ENCODE results near the gene LIN7B.
"Not testable (repeated sequence)": the region's sequence is repeated elsewhere in the genome, so short reads cannot be mapped to it uniquely, and the experiment has no call there.

LIN7B gene, protein sequence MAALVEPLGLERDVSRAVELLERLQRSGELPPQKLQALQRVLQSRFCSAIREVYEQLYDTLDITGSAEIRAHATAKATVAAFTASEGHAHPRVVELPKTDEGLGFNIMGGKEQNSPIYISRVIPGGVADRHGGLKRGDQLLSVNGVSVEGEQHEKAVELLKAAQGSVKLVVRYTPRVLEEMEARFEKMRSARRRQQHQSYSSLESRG
- 1.5 to 3.6 (median 3.1) reads per million in 4 donors for total RNA-seq

DNA sequence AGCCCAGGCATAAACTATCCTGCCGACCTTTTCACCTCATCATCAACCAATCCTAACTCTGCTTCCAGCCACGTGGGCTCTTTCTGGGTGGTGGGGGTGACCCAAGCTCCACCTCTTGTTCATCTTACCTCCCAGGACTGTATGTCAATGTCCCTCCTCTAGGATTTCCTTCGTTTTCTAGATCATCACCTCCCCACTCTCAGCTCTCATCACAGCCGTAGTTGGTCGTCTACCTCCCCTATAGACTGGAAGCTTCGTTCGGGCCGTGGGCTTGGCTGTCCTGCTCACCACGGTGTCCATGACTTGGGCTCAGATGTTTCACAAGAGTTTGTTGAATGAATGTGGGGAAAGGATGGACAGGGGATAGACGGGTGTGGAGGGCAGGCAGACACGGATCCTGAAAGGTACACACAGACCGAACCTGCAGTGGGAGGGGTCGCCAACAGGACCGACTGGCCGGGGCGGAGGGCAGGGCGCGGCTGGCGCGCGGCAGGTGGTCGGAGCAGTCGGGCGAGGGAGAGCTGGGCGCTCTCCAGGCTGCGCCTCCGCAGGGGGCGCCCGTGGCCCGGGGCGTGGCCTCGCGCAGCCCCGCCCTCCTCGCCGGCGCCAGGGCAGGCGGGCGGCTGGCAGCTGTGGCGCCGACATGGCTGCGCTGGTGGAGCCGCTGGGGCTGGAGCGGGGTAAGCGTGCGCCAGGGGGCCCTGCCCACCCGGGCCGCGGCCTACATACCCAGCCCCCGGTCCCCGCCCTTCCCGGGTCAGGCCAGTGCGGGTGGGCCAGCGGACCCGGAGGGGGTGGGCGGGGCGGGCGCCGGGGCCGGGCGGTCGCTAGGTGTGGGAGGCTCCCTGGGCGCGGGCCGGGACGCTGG is at the start of gene LIN7B:
TSS of gene LIN7B (plus strand) at position 609 of the 868 bp plus-strand sequence. CDS start at position 644, 35 bp downstream.
- DNase-seq, result peak; percentile 60 to 82 (median 68)

DNA sequence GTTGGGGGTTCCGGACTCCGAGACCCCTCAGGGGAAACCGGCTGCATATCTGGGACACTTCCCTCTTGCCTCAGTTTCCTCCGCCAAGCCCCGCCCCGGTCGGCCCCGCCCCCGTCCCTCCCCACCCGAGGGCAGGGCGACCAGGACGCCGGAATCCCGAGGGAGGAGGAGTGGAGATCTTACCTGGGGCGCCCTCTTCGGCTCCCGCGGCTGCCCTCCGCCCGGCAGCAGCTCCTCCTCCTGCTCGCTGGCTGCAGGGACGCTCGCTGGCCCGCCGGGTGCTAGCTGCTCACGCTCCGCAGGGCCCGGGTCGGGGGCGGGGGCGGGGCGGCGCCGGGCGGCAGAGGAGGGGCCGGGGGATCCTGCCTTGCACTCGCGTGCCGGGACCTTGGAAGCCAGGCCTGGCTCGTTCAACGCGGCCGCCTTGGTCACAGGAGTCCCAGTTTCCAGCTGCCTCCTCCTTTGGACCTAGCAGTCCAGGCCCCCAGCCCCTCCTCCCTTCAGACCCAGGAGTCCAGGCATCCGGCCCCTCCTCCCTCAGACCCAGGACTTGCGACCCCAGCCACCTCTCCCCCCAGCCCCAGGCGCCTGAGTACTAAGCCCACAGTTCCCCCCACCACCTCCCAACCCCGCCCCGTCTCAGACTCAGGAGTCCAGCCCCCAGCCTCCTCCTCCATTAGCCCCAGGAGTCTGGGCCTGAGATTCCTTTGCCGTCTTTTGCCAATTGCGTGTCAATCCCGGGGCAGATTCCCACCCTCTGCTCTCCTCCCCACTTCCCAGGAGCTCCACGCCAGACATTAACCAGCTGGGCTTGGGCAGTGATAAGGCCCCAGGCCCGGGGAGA is 49.2 kb upstream of the LIN7B start, which contains the start of gene NTF4:
TSS of gene NTF4 (minus strand) at position 51 of the 844 bp plus-strand sequence. CDS start 2,821 bp downstream, outside the sequence.
- DNase-seq, result no peak

DNA sequence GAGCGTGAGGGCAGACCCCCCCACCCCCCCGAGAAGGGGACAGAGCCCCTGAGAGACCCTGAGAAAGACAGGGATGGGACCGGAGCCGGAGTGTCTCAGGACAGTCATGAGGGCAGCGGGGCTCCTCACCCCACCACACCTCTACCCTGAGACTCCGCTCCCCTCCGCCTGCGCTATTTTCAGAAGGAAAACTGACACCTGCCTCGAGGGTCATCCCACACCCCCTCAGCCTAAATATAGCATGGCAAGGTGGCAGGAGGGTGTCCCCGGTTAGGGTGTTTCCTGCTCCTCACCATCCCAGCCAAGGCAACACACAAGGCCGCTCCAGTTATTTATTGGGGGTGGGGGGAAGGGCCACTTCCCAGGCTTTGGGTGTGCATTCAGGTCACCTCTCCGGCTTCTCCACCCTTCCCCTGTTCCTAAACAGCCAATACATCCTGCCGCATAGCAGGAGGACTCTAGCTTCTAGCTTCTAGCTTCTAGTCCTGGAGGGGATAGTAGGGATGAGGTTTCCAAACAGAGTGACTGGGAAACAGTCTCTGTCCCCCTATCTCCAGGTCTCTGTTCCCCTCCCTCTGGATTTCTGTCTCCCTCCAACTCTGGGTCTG is 48.2 kb upstream of the LIN7B start:
- no peak for DNase-seq

DNA sequence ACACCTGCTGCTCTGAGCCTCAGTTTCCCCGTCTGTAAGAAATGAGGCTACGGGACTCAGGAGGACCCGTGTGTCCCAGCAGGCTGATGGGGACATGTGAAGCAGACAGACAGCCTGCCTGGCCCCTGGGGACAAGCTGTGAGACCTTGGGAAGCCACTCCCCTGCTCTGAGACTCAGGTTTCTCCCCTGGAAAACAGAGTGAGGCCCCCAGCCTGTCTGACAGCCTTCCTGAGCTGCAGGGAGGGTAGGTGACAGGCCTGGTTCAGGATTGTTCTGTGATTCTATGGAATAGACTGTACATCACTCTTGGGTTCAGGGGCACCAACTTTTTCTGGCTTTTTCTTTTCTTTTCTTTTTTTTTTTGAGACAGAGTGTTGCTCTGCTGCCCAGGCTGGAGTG is 46.6 kb upstream of the LIN7B start:
- DNase-seq, result no peak

DNA sequence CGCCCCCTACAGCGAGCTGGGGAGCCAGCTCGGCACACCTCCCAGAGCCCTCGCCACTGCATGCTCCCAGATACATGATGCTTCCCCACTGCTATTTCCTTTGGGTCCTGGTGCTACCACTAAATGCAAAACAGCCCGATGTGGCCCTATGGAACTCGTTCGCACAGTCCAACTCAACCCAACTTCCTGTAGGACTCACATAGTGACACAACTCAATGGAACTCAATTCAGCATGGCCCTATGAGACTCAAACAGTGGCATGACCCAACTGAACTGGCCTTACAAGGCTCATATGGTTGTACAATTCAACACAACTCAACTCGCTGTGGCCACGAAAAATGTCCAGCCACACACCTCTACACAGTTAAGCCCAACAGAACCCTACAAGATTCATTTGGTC is 45.1 kb upstream of the LIN7B start:
- DNase-seq, result no peak

DNA sequence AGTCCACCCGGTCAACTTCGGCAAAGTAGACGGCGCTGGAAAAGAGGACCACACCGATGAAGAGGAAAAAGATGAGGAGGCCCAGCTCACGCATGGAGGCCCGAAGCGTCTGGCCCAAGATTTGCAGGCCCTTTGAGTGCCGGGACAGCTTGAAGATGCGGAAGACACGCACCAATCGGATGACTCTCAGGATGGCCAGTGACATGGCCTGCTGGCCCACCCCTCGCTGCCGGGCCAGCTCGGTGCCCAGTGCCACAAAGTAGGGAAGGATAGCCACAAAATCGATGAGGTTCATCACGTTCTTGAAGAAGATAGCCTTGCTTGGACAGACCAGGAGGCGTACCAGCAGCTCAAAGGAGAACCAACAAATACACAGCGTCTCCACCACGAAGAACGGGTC is 43.8 kb upstream of the LIN7B start:
- DNase-seq, result no peak

DNA sequence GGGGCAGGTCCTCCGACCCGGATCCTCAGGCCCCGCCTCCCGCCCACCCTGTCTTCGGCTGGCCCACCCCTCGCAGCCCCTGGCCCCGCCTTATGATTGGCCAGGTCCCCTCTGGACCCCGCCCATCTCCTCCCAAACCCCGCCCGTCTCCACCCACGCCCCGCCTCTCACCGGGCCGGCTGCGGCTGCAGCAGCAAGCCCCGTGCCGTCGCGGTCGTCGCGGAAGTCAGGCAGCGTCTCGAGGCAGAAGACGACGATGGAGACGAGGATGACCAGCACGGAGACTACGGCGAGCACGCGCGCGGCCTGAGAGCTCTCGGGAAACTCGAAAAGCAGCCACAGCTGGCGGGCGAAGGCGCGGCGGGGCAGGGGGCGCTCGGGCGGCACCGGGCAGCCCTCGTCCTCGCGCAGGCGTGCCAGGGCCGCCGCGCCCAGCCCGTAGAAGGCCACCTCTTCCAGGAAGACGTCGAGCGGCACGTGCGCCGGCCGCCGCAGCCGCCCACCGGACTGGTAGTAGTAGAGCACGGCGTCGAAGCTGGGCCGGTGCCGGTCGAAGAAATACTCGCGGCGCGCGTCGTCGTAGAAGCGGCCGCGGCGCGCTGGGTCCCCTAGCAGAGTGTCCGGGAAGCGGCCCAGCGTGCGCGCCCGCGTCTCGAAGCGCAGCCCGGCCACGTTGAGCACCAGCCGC is 42.2 kb upstream of the LIN7B start:
- peak in 1 of 5 donors; percentile 11 for DNase-seq

DNA sequence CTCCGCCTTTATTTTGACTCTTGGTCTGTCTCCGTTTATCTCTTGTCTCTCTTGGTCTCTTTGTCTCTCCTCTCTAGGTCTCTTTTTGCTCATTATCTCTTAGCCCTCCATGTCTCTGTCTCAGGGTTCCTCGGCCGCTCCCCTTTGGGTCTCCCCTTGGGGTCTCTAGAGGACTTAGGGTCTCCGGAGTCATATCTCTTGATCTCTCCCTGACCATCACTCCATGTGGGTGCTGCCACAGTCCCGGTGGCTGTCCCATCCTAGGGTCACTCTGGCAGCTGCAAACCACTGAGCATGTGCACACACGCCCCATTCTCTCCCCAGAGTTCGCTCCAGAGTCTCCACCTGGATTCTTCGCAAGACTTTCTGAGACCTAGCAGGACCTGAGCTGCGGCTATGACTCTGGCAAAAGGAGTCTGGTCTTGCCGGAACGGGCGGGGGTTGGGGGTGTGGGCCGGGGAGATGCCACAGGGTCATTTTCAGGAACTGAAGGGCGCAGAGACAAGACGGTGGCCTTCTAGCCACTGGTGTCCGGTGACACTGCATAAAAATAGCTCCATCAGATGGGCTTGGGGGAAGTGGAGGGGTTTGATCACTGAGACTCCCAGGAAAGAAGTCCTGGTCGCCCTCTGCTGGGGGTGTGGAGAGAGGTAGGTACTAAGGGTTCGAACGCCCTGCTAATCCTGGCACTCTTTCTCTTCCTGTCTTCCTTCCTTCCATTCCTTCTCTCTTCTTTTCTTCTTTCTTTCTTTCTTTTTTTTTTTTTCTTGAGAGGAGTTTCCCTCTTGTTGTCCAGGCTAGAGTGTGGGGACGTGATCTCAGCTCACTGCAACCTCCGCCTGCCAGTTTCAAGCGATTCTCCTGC is 40.4 kb upstream of the LIN7B start:
- DNase-seq, result no peak

DNA sequence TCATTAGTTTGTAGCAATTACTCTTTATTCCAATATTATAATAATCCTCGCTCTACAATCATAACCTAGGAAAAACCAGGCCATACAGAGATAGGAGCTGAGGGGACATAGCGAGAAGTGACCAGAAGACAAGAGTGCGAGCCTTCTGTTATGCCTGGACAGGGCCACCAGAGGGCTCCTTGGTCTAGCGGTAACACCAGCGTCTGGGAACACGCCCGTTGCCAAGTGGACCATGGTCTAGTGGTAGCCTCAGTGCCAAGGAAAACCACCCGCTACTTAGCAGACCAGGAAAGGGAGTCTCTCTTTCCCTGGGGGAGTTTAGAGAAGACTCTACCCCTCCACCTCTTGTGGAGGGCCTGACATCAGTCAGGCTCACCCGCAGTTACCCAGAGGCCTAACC is 39.3 kb upstream of the LIN7B start:
- DNase-seq, result not testable (repeated sequence)

DNA sequence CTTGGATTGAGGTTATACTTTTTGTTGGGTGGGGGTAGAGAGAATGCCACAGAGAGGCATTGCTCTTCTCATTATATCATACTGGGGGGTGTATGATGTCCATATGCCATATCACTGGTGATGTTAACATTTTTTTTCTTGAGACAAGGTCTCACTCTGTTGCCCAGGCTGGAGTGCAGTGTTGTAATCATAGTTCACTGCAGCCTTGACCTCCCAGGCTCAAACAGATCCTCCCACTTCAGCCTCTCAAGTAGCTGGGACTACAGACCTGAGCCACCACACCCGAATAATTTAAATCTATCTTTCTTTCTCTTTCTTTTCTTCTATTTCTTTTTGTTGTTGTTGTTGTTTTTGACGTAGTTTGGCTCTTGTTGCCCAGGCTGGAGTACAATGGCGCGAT is 33.8 kb upstream of the LIN7B start:
- DNase-seq, result no peak

DNA sequence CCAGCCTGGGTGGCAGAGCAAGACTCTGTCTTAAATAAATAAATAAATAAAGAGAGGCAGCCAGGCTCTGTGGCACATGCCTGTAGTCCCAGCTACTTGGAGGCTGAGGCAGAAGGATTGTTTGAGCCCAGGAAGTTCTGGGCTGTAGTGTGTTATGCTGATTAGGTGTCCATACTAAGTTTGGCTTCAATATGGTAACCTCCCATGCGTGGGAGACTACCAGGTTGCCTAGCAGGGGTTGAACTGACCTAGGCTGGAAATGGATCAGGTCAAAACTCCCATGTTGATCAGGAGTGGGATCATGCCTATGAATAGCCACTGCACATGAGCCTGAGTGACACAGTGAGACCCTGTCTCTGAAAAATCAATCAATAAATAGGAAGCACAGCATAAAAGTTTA is 32.9 kb upstream of the LIN7B start:
- no peak for DNase-seq

DNA sequence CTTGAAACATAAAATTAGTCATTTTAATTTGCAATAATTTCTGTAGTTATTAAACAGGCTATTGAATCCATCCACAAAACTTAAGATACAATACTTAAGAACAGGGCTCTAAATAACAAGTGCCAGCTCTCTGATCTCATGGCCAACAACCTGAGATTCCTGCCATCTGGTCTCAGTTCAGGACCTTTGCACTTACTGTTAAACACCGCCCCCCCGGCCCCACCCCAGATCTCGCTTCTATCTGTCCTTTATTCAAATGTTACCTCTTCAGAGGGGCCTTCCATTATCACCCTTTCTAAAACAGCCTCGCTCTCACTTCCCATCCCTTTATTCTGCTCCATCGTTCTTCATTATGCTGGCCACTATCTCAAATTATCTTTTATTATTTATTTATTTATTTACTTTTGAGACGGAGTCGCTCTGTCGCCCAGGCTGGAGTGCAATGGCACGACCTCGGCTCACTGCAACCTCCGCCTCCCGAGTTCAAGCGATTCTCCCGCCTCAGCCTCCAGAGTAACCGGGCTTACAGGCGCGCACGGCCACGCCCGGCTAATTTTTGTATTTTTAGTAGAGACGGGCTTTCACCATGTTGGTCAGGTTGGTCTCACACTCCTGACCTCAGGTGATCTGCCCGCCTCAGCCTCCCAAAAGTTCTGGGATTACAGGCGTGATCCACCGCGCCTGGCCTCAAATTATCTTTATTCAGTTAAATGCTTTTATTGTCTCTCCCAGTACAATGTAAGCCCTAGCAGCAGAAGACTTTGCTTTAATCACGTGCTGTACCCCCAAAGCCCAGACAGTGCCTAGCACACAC is 29.8 kb upstream of the LIN7B start:
- no peak for DNase-seq

DNA sequence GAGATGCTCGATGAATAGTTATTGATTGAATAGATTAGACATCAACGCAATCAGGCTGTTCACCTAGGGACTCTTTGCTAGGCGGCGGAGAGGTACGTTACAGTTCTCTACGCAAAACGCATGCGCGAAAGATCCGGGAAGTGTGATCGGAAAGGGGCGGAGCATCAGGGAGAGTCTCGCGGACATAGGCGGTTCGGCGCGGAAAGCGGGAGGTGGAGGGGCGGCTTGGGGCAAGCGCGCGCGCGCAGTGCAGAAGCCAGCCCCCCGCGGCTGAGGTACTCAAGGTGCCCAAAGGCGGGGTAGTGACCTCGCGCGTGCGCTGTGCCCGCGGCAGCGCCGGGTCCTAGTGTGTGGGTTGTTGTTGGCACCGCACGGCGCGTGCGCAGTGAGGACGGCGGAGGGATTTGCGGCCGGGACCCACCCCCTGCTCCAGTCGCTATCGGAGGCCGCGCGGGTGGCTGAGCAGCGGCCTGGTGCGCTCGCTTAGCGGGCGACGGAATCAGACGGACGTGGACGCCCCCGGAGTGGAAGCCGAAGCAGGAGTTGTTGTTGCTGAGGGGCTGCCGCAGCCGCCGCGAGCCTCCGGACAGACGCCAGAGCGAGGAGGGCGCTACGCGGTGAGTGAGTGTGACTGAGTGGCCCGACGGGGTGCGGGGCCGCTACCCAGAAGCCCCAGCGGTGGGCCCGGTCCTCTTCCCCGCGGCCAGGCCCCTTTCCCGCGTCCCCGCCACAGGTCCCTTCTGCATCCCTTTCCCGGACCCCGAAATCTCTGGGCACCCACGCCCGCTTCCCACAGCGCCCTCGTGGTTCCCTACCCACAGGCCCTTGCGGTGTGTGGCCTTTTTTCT is 28.9 kb upstream of the LIN7B start, which contains the start of gene SNRNP70:
TSS of gene SNRNP70 (plus strand) at position 432 of the 848 bp plus-strand sequence. CDS start 964 bp downstream, outside the sequence.
- peak; percentile 98 to 100 (median 100) for DNase-seq

DNA sequence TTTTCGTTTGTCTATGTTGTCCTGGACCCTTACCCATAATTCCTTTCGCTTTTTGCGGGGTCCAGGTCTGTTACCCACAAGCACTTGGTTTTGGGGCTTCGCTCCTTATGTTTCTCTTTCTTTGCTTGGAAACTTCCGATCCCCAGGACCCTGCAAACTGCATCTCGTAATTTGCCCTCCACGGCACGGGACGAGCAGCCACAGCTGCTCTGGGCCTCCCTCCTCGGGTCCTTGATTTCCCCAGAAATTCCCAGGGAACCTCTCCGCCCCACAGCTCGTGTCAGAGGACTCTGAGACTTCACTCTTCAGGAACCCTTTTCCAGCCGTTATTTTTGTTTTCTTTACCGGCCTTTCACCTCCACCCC is 28.3 kb upstream of the LIN7B start:
- no peak for DNase-seq

DNA sequence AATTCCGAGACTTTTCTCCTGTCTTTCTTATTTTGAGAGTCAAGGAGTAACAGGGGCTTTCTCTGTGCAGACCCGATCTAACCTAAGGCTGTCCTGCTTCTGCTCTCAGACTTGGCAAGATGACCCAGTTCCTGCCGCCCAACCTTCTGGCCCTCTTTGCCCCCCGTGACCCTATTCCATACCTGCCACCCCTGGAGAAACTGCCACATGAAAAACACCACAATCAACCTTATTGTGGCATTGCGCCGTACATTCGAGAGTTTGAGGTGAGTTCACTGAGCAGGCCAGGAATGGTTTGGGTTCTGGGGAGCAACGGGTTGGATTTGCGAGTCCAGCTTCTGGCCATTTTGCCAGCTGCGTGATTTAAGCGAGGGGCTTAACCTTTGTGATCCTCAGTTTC is 27.9 kb upstream of the LIN7B start:
- no peak for DNase-seq

DNA sequence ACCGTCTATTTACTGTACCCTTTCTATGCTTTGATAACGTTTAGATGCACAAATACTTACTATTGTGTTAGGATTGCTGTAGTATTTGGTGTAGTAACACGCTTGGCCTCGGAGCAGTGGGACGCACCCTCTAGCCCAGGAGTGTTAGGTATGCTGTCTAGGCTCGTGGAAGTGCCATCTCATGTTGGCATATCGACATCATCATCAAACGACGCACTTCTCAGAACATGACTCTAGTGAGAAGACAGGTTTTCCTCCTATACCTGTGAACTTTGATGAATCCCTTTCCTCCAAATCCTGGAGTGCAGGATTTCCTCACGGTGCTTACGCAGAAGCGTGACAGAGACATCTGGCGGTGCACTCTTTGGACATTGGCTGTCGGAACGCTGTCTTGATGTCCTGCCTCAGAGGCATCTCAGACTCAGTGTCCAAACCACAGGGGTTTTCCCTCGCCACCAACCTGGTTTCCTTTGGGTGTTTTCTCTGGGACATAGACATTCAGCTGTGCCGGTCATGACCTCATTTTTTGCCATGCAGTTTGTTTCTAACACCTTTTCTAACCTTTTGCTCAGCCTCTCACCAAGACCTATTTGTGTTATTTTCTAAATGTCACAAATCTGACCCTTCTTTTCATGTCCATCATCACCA is 22.7 kb upstream of the LIN7B start:
- DNase-seq, result no peak

DNA sequence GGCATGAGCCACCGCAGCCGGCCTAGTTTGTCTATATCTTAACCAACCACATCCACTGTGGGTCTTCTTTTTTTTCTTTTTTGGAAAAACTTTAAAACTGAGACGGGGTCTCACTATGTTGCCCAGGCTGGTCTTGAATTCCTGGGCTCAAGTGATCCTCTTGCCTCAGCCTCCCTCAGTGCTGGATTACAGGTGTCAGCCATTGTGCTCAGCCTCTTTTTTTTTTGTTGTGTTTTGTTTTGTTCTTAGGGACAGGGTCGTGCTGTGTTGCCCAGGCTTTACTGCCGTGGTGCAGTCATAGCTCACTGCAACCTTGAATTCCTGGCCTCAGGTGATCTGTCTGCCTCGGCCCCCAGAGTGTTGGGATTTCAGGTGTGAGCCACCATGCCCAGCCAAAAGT is 21.5 kb upstream of the LIN7B start:
- no peak for DNase-seq
